Endothelial cell of hepatic sinusoid (primary cell): ENCODE data around the gene KRTAP2-2.

Experiments
- in situ Hi-C: cut with HindIII; loops from 2 replicates; pipeline ENCODE4 v1.10.0; 2017; ENCODE audit warnings: low sequenced_read_pairs

The KRTAP2-2 gene

GRCh38 chr17:41026715-41027471 is 28.1 kb downstream of the KRTAP2-2 start, which contains the start of gene KRTAP1-5:
TSS of gene KRTAP1-5 (minus strand) at chr17:41027208. CDS start at chr17:41027155, 53 bp downstream.
- in situ Hi-C loops, result no loop called here

- in situ Hi-C loops, result no loop called here
Measured at GRCh38 chr17:41024697-41025096, 30.3 kb downstream of the KRTAP2-2 start.

GRCh38 chr17:41020336-41020735 is 34.7 kb downstream of the KRTAP2-2 start:
- in situ Hi-C loops, result no loop called here

- in situ Hi-C loops, result loop anchor here (10.0 kb wide), 1 partner anchor 195 kb away; no protein-coding TSS in a partner anchor
Measured at GRCh38 chr17:41019415-41019814, 35.6 kb downstream of the KRTAP2-2 start.

GRCh38 chr17:41018541-41018940 is 36.5 kb downstream of the KRTAP2-2 start:
- in situ Hi-C loops, result loop anchor here (10.0 kb wide), 1 partner anchor 196 kb away; no protein-coding TSS in a partner anchor

- in situ Hi-C loops, result loop anchor here (10.0 kb wide), 1 partner anchor 198 kb away; no protein-coding TSS in a partner anchor
Measured at GRCh38 chr17:41016578-41017215, 38.3 kb downstream of the KRTAP2-2 start.

- in situ Hi-C loops, result loop anchor here (10.0 kb wide), 1 partner anchor 199 kb away; no protein-coding TSS in a partner anchor
Measured at GRCh38 chr17:41015454-41015853, 39.6 kb downstream of the KRTAP2-2 start.

- in situ Hi-C loops, result loop anchor here (10.0 kb wide), 1 partner anchor 201 kb away; no protein-coding TSS in a partner anchor
Measured at GRCh38 chr17:41013606-41014005, 41.4 kb downstream of the KRTAP2-2 start.

GRCh38 chr17:41013181-41013580 is 41.8 kb downstream of the KRTAP2-2 start:
- in situ Hi-C loops, result loop anchor here (10.0 kb wide), 1 partner anchor 202 kb away; no protein-coding TSS in a partner anchor

- in situ Hi-C loops, result loop anchor here (10.0 kb wide), 1 partner anchor 202 kb away; no protein-coding TSS in a partner anchor
Measured at GRCh38 chr17:41012326-41013120, 42.5 kb downstream of the KRTAP2-2 start.

GRCh38 chr17:41010441-41010840 is 44.6 kb downstream of the KRTAP2-2 start:
- in situ Hi-C loops, result loop anchor here (10.0 kb wide), 1 partner anchor 204 kb away; no protein-coding TSS in a partner anchor

- in situ Hi-C loops, result loop anchor here (10.0 kb wide), 1 partner anchor 205 kb away; no protein-coding TSS in a partner anchor
Measured at GRCh38 chr17:41009936-41010335, 45.1 kb downstream of the KRTAP2-2 start.

- in situ Hi-C loops, result no loop called here
Measured at GRCh38 chr17:41009301-41009760, 45.7 kb downstream of the KRTAP2-2 start.

- in situ Hi-C loops, result no loop called here
Measured at GRCh38 chr17:41008811-41009210, 46.2 kb downstream of the KRTAP2-2 start, which contains the start of gene KRTAP3-1. TSS of gene KRTAP3-1 (minus strand) at chr17:41009128. CDS start at chr17:41009074, 54 bp downstream.
